NCI-H187 (cell line): ENCODE data around the gene ZNF438.
A peak's percentile ranks its signal among the peaks of the same experiment; 100 is the strongest.
"Not testable (repeated sequence)": the region's sequence is repeated elsewhere in the genome, so short reads cannot be mapped to it uniquely, and the experiment has no call there.

Source experiments
- DNase-seq, 2 experiments: peaks; one replicate each; lab custom pipeline; 2025; lab: John Stamatoyannopoulos, UW

Gene ZNF438

GRCh38 chr10:31031558-31032257 is at the start of gene ZNF438:
ZNF438 (minus strand) TSS chr10:31031865; CDS start chr10:30877034, 154,831 bp downstream.
- DNase-seq, result peak; percentile 56 to 73

GRCh38 chr10:31076610-31076988 is 44.9 kb upstream of the ZNF438 start:
- no peak for DNase-seq

DNA sequence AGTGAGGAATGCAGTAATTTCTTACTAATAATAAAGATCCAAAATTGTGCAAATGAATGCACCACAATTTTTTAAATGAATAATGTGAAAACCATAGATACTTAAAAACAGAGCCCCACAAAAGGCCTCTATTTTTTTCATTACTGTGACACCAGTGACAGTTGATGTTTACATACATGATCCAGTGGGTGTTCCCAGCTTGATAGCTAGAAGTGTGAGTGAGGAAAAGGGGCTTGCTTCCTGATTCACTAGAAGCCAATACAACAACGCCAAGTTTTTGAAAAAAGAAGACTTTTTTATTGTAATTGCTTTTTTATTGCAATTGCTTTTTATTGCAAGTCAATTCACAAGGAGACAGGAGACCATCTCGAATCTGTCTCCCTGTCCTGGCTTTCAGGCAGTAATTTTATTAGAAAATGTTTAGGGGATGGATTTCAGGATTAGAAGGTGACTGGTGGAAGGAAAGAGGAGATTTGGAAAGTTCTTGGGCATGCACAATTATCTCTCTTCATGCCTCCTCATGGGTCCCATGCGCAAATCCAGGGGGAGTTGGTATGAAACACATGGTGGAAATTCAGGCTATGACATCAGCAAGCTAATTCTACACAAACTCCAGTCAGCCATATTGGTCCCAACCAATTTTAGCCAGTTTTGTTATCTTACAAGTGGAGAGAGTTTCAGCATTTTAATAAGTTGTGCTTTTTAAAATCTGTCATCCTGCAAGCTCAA is 44.4 kb upstream of the ZNF438 start:
- DNase-seq, result no peak

DNA sequence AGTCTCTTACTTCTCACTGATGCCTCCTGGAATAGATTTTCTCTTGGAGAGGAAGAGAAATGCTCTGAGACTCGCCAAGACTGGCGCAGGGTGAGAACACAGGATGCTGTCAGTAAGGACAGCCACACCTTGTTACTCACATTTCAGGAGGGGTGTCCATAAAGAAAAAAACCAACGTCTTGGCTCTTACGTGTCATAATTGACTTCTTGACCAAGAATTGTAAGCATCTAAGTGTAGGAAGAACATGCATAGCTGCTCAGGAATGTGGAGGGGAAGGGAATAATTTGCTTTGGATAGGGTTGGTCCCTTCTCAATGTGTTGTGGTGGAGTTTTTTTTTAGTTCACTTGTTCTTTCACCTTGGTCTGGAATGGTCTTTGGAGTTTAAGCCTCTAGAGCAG is 43.8 kb upstream of the ZNF438 start:
- DNase-seq, result no peak

DNA sequence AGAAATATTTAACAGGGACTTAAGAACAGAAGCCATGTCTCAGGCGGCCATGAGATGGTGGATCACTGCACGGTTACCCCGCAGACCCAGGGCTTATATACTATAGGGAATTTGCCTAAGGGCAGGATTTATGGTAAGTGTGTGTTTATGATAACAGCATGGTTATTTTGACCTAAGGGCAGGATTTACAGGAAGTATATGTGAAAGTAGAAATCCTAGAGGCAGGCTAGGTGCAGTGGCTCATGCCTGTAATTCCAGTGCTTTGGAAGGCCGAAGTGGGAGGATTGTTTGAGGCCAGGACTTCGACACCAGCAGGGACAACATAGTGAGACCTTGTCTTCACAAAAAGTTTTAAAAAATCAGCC is 43.0 kb upstream of the ZNF438 start:
- DNase-seq, result no peak

DNA sequence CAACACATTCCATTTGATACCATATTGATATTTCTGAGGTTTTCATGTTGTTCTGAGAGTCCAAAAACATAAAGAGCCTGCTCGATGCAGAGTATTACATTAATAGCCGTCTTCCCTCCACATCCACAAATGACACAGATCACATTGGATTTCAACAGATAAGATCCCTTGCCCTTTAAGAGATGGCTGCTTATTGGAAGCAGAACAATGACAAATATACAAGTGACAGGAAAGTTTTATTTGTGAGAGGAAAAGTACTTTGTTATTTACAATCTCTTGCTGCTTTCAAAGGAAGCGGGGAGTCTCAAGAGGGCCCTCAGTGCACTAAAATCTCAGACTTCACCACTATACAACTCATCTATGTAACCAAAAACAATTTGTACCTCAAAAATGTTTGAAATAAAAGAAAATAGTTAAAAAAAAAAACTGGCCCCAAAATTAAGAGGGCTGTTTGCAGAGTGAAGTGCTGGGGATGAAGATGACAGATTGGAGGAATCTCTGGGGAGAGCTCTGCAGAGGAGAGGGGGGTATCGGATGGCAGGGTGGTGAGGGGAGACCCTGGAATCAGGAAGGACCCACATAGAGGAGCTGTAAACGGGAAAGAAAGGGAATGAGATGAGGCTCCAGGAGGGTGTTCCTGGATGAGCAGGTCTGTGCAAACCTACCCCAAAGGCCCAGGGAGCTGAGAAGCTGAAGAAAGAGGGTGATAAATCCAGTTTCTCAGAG is 42.5 kb upstream of the ZNF438 start:
- no peak for DNase-seq

DNA sequence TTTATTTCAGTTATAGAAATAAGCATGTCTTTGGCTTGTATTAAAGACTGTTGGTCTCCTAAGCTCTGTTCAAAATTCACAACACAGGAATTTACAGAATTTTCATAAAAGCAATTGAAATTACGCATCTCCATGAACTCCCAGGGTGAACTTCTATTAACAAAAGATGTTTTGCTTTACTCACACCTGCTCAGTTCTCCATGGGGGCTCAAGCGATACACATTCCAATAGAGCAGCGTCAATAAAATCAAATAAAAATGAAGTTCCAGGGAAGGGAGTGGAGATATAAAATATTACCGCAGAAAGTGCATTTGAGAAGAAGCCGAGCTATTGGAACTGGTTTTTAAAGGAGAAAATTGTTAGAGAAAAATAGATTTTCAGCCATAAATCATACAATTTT is 41.5 kb upstream of the ZNF438 start:
- DNase-seq, result no peak

- no peak for DNase-seq
These were observed 40.8 kb upstream of the ZNF438 start for GRCh38 chr10:31072451-31072850.

- no peak for DNase-seq
These were observed 39.8 kb upstream of the ZNF438 start for GRCh38 chr10:31071232-31072005.

DNA sequence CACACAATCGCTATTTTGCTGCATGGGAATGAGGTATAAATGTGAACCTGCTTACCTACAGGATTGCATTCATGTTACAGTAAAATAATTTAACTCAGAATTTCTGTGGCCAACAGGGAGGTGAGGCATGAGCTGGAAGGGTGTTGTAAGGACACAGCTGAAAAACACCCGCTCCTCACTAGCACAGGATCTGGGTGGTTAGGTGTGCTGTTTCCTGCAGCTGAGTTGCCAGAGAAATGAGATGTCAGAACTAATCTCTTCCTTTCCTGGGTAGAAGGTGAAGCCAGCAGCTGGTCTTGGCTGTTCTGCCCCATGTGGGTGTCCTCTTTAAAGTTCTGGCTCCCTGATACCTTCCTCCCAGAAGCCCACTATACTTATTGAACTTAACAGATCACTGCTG is 39.0 kb upstream of the ZNF438 start:
- no peak for DNase-seq

DNA sequence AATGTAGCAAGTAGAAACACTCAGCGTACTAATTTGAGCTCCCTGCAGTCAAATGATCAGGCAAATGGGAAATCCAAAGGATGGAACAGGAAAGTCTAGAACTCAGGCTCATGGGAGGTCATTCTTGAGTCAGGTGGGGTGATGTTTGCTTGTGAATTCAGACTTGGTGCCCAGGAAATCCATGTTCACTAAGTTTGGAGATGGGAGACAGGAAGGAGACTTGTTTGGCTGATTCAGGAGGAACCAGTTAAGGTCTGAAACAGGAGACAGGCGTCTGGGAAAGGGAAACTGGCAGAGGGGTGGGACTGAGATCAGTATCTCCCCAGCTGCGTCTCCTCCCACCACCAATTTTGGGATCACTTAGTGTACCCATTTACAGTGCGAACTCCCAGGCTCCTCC is 38.4 kb upstream of the ZNF438 start:
- DNase-seq, result no peak

DNA sequence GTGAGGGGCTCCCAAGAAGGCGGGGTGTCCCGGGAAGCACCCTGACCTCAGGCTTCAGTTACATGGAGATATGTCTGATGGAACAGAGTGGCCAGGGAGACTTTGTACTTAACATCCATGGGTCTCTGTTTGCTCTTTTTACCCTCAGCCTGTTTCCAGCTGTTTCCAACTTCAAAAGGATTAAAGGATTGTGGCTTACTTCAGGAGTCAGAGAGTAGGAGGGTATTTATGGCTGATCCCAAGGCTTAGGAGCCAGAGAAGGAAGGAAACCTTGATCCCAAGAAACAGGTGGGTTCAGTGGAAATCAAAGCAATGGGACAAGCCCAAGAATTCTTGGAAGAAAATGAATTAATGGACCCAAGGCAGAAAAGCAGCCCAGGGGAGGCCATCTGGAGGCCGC is 37.7 kb upstream of the ZNF438 start:
- DNase-seq, result no peak

- no peak for DNase-seq
These were observed 32.7 kb upstream of the ZNF438 start for GRCh38 chr10:31064348-31064747.

DNA sequence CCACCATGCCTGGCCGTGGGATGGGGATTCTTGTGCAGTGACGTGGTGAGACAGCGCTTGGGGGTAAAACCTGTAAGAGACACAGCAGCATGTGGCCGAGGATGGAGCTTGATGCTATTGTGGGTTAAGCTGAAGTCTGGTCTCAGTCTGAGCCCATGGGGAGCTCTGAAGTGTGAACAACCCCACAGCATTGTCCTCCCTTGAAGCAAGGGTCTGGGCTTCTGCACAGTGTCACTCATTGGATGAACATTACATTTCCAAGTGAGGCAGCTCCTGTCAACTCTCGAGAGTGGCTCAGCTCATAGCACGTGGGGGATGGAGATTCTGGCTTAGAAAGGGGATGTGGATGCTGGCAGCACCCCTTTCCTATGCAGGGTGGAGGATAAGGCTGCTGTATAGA is 32.2 kb upstream of the ZNF438 start:
- DNase-seq, result no peak

DNA sequence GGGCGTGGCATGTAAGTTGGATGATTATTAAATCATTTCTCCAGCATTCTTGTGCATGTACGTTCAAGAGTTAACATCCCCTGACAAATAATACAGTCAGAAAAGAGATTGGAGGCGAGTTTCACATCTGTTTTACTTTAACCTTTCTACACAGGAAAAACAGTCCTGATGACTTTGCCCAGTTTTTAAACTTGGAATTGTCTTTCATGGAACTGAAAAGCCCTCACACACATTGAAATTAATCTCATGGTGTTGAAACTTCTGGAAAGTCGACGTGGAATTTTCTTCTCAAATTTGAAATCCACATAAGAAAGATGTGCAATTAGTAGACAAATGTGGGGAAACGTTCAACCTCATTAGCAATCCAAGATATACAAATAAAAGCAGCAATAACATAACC is 31.2 kb upstream of the ZNF438 start:
- DNase-seq, result no peak

GRCh38 chr10:31061941-31062340 is 30.3 kb upstream of the ZNF438 start:
- DNase-seq, result no peak

DNA sequence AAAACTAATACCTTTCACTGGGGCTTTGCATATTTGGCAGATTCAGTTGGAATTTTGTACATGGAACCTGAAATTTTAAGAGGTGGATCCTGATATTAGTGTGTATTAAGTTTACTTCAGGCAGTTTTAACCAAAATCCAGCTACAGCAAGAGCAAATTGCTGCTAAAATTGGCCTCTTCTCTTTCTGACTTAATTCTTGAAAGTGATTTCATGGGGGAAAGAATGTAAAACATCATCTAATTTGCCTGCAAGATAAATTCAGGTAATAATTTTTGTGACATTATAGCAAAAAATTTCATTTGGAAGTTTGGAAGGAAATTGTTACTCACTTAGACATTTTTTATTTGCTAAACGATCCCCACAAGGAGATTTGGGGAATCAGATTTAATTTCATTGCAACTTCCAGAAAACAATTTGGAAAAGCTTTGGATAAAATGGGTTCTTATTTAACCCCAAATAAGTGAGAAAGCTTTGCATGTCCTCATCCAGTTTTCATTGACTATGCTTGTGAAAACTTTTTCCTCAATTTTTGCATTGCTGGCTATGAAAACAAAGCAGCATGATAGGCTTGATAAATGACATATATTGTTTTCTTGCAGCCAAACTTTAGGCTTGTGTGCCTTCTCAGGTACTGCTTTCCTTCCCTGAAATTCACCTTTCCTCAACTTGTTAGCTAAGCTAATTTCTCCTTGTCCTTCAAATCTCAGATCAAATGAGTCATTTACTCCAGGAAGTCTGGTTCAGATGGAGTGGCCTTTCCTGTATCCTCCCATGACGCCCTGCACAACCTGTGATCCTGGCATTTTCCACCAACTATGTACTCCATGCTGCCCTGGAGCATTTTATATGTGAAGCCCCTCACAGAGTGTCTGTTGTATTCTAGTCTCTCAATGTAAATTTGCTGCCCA is 27.4 kb upstream of the ZNF438 start:
- no peak for DNase-seq

DNA sequence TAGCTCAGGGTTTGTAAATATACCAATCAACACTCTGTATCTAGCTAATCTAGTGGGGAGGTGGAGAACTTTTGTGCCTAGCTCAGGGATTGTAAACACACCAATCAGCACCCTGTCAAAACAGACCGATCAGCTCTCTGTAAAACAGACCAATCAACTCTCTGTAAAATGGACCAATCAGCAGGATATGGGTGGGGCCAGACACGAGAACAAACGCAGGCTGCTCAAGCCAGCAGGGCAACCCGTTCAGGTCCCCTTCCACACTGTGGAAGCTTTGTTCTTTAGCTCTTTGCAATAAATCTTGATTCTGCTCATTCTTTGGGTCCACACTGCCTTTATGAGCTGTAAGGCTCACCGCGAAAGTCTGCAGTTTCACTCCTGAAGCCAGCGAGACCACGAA is 25.0 kb upstream of the ZNF438 start:
- not testable (repeated sequence) for DNase-seq

DNA sequence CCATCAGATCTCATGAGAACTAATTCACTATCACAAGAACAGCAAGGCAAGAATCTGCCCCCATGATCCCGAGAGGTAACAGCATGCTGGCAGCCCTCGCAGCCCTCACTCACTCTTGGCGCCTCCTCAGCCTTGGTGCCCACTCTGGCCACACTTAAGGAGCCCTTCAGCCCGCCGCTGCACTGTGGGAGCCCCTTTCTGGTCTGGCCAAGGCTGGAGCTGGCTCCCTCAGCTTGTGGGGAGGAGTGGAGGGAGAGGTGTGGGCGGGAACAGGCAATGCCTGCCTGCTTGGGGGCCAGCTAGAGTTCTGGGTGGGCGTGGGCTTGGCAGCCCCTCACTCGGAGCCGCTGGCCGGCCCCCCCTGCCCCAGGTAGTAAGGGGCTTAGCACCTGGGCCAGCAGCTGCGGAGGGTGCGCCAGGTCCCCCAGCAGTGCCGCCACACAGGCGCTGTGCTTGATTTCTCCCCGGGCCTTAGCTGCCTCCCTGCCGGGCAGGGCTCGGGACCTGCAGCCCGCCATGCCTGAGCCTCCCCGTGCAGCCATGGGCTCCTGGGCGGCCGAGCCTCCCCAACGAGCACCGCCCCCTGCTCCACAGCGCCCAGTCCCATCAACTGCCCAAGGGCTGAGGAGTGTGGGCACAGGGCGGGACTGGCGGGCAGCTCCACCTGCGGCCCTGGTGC is 24.0 kb upstream of the ZNF438 start:
- no peak for DNase-seq

- no peak for DNase-seq
These were observed 20.0 kb upstream of the ZNF438 start for GRCh38 chr10:31051703-31052102.

- DNase-seq, result no peak
These were observed 11.0 kb upstream of the ZNF438 start for GRCh38 chr10:31042670-31043069.
